Stromal cell of bone marrow (primary cell): Measurements from ENCODE around the gene OBSCN.
"Not testable (repeated sequence)": the region's sequence is repeated elsewhere in the genome, so short reads cannot be mapped to it uniquely, and the experiment has no call there.

Experiments used
- DNase-seq: peaks from one replicate; pipeline ENCODE4 v3.0.0-alpha.2; 2012; ENCODE audit warnings: low read depth

The OBSCN gene

DNA sequence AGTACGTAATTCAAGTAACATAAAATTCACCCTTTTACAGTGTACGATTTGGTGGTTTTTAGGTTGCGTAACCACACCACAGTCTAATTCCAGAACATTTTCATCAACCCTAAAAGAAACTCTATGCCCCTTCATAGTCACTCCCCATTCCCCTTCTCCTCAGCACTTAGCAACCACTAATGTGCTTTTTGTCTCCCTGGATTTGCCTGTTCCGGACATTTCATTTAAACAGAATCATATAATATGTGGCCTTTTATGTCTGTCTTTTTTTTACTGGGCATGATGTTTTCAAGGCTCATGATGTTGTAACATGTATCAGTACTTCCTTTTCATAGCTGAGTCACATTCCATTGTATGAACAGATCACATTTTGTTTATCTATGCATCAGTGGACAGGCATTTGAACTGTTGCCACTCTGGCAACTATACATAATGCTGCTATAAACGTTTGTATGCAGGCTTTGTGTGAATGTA is 20.8 kb downstream of the OBSCN start:
- peak; percentile 52 for DNase-seq

DNA sequence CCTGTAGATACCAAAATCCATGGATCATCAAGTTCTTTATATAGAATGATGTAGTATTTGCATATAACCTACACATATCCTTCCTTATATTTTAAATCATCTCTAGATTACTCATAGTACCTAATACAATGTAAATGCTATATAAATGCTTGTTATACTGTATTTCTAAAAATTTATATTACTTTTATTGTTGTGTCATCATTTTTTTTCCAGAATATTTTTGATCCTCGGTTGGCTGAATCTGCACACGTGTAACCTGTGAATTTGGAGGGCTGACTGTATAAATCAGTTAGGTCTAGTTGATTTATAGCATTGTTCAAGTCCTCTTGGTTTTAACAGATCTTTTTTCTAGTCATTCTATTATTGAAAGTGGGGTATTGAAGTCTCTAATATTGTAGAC is 23.3 kb downstream of the OBSCN start:
- DNase-seq, result no peak

DNA sequence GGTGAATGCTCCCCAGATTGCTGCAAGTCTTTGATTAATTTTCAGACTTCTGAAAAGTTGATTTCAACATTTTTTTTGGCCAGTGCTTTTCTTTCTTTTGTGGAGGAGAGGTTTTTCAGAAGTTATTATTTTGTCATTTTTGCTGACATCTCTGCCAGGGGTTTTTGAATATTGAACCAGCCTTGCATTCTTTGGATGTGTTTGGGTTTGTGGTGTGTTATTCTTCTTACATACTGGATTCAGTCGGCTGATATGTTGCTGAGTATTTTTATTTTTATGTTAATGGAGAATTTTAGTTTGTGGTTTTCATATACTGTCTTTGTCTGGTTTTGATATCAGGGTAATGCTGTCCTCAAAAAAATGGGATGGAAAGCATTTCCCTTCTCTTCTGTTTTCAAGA is 25.3 kb downstream of the OBSCN start:
- DNase-seq, result no peak

DNA sequence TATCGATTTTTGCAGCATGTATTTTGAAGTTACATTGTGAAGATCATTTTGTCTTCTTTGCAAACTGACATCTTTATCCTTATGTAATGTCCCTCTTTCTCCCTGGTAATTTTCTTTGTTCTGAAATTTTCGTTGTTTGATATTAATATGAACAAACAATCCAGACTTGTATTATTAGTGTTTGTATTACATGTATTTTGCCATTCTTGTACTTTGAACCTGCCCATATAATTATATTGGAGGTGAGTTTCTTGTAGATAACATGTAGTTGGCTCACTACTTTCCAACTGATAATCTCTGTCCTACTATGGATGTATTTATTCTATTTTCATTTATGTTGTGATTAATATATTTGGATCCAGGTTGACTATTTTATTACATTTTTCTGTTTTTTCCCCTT is 27.1 kb downstream of the OBSCN start:
- DNase-seq, result no peak

DNA sequence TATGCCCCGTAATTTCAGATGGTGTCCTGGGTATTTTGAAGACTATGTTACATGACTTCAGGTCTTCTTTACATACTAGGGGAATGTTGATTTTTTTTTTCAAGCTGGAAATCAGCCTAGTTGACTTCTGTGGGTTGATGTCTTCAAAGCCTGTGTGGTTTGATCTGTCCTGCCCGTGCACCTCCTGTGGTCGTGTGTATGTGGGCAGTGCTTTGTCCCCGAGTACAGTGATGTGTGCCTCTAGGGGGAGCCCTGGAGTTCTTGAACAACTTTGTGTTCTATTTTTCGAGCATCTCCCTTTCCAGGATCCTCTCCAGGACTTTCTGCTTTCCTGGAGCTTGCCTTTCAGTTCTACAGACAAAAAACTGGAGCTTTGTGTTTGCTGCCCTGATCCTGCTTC is 28.9 kb downstream of the OBSCN start:
- peak; percentile 8 for DNase-seq

DNA sequence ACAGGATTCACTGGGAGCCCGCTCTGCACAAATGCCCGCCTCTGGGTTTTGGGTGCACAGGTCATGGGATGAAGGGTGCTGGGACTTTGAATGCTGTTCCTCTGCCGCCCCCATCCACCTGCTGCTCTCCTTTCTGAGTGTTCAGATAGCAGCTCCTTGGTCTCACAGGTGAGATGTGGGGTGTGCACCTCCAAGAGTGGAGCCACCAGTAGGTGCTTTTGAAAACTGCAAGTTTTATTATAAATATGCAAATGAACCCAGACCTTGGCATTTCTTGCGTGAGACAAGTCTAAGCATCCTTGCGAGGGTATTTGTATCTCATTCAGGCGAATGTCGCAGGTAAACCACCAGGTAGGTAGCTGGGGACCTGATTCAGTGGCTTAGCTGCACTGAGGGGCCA is 30.2 kb downstream of the OBSCN start:
- no peak for DNase-seq

DNA sequence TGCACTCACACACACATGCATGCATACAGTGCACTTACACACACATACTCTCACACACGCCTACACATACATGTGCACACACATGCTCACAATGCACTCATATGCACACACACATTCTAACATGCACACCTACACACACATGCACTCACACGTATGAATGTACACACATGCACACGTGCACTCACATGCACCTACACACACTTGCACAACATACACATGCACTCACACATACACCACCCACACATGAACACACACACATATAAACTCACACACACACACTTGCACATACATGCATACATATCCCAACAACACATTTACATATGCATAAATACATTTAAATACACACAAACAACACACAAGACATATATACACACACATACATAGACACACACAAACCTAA is 30.6 kb downstream of the OBSCN start:
- DNase-seq, result no peak

DNA sequence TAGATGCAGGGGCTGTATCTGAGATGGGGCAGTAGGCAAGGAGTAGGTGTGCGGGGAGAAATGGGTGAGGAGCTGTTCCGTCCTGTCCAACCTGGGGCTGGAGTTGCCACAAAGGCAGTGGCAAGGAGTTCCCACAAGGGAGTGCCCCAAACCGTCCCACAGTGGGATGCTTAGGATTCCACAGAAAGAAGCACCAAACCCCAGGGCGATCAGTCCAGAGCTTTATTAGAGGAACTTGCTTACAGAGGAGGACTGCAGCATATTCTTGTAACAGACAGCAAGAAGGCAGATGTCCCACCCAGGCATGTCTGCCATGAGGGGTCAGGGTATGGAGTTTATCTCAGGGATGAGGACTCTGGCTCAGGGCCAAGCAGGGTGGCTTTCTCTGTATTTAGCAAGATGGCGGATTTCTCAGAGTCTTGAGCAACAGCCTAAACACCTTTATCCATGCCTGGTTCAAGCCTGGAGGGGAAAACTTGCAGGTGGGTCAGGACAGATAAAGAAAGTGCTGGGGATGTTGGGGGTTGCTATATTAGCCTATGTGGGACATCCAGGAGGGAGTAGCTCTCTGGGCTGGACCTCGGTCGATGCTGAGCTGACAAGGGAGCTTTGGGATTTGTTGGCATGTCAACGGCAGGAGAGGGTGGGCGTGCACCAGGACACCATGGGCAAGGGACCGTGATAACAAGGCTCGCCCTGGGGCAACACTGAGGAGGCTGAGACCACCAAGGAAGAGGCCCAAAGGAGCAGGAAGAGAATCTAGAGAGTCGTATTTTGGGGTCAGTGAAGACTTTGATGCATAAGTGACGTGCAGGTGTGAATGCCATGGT is 32.8 kb downstream of the OBSCN start:
- no peak for DNase-seq

DNA sequence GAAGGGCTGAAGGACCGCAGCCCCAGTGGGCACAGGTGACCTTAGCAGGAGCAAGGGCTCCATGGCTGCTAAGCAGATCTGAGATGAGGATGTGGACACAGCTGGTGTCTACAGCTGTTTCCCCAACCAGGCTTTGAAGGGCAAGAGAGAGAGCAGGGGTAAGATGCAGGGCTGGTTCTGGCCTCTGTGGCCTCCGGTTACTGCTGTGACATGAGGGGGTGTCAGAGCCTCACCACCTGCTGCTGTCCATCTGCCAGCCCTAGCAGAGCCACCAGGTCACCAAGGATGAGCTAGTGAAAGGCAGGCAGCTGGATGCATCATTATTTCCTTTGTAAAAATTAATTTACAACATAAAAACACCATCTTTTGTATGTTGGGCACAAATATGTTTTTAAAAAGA is 33.4 kb downstream of the OBSCN start:
- no peak for DNase-seq

DNA sequence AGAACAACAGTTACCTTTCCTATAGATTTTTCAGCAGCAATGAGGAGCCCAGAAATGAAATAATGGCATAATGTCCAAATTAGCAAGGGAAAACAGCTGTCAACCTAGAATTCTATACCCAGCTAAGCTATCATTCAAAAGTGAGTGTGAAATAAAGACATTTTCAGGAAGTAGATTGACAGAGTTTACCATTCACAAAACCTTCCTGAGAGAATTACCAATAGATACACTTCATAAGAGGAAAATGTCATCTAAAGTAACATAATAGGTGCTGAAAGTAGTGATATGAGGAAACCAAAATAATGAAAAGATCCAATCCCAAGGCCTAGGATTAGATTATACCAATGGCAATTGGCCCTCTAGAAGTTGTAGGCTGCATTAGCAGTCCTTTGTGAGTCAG is 34.6 kb downstream of the OBSCN start:
- DNase-seq, result no peak

DNA sequence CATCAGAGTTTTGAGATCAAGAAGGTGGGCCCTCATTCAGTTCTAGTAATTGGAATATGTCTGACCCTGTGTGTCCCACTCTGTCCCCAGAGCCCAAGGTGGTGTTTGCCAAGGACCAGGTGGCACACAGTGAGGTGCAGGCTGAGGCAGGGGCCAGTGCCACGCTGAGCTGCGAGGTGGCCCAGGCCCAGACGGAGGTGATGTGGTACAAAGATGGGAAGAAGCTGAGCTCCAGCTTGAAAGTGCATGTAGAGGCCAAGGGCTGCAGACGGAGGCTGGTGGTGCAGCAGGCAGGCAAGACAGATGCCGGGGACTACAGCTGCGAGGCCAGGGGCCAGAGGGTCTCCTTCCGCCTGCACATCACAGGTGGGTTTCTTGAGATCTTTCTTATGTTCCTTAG is 35.2 kb downstream of the OBSCN start:
- no peak for DNase-seq

DNA sequence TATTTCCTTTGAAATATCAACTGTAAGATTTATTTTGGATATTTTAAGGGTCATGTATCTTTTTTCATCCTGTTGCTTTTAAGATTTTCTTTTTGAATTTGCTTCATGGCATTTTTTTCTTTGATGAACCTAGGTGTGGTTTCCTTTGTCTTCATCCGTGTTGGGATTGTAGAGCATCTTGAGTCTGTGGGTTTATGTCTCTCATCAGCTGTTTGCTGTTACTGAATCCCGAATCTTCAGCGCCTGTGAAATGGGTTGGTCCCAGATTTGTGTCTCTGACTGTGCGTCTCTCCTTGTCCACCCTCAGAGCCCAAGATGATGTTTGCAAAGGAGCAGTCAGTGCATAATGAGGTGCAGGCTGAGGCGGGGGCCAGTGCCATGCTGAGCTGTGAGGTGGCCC is 36.1 kb downstream of the OBSCN start:
- not testable (repeated sequence) for DNase-seq

DNA sequence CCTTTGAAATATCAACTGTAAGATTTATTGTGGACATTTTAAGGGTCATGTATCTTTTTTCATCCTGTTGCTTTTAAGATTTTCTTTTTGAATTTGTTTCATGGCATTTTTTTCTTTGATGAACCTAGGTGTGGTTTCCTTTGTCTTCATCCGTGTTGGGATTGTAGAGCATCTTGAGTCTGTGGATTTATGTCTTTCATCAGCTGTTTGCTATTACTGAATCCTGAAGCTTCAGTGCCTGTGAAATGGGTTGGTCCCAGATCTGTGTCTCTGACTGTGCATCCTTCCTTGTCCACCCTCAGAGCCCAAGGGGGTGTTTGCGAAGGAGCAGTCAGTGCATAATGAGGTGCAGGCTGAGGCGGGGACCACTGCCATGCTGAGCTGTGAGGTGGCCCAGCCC is 37.3 kb downstream of the OBSCN start:
- no peak for DNase-seq

DNA sequence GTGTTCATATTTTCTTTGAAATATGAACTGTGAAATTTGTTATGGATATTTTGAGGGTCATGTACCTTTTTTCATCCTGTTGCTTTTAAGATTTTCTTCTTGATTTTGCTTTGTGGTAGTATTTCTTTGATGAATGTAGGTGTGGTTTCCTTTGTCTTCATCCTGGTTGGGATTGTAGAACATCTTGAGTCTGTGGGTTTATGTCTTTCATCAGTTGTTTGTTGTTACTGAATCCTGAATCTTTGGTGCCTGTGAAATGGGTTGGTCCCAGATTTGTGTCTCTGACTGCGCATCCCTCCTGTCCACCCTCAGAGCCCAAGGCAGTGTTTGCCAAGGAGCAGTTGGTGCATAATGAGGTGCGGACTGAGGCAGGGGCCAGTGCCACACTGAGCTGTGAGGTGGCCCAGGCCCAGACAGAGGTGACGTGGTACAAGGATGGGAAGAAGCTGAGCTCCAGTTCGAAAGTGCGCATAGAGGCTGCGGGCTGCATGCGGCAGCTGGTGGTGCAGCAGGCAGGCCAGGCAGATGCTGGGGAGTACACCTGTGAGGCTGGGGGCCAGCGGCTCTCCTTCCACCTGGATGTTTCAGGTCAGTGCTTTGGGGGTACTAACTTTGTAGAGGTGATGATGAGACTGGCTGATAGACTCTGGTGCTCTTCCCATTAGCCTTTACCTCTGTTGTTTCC is 38.5 kb downstream of the OBSCN start:
- DNase-seq, result no peak

DNA sequence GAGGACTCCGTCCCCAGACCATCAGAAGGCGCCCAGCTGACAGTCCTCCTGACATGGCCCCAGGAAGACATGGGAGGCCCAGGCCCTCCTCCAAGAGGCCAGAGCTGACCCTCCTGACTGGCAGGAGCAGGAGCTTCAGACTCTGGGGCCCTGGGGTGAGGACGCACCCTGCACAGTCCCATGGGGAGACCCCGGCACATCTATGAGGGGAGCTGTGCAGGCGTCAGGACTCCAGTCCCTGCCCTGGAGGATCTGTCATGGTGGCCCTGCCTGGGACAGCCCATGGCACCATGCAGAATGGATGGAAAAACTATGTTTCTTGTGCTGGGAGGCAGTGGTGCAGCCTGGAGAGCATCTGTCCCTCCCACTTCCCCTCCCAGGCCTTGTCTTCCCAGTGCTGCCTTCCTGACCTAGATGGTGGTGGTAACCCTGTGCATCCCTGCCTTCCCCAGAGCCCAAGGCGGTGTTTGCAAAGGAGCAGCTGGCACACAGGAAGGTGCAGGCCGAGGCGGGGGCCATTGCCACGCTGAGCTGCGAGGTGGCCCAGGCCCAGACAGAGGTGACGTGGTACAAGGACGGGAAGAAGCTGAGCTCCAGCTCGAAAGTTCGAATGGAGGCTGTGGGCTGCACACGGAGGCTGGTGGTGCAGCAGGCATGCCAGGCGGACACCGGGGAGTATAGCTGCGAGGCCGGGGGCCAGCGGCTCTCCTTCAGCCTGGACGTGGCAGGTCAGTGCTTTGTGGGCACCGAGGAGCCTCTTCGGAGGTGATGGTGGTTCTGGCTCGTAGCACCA is 41.9 kb downstream of the OBSCN start:
- no peak for DNase-seq

DNA sequence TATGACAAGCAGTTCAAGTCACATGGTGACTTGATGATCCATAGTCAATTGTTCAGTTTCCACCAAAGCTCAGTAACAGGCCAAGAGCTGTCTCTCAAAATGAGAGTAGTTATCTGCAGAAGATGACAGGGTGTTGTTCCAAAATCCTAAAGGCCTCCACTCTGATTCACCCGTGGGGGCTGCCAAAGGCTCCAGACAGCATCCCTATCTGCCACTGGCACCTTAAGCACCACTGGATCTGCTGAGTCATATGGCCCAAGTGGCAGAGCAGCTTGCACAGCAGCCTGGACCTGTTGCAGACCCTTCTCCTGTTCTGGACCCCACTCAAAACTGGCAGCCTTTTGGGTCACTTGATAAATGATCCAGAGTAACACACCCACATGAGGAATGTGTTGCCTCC is 44.6 kb downstream of the OBSCN start:
- not testable (repeated sequence) for DNase-seq

DNA sequence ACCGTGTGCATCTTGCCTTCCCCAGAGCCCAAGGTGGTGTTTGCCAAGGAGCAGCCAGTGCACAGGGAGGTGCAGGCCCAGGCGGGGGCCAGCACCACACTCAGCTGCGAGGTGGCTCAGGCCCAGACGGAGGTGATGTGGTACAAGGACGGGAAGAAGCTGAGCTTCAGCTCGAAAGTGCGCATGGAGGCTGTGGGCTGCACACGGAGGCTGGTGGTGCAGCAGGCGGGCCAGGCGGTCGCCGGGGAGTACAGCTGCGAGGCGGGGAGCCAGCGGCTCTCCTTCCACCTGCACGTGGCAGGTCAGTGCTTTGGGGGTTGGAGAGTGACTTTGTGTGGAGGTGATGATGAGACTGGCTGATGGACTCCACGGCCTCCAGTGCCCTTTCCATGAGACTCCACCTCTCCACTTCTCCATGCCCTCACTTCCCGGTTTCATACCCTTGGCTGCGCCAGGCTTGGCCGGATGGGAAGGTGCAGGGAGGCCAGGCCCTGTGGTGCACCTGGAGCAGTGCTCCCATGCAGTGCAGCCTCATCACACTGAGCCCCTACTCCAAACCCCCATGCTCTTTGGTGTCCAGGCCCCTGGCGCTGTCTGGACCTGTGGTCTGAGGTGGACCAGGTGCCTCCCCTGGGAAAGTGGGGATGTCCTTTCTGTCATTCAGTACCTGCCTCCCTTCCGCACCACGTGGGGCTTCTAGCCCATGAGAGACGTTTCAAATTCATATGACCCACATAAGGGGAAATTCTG is 49.0 kb downstream of the OBSCN start:
- no peak for DNase-seq

DNA sequence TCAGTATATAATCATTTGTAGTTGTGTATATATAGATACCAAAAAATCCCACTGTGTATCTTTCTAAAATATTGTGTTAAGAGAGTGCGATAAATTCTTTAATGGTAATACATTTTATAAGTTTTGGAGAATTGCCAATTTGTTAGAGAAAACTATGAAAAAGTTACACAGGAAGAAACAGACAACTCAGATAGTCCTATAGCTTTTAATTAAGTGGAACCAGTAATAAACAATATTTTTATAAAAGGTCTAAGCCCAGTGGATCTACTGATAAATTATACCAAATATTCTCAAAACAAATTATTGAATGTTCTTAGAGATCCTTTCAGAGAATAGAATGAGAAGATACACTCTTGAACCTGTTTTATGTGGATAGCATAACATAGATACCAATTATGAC is 50.6 kb downstream of the OBSCN start:
- no peak for DNase-seq

DNA sequence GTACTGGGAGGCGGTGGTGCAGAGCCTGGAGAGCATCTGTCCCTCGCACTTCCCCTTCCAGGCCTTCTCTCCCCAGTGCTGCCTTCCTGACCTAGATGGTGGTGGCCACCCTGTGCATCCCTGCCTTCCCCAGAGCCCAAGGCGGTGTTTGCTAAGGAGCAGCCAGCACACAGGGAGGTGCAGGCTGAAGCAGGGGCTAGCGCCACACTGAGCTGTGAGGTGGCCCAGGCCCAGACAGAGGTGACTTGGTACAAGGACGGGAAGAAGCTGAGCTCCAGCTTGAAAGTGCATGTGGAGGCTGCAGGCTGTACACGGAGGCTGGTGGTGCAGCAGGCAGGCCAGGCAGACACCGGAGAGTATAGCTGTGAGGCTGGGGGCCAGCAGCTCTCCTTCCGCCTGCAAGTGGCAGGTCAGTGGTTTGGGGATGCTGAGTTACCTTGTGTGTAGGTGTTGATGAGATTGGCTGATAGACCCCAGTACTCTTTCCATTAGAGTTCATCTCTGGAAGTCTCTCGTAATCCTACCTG is 51.6 kb downstream of the OBSCN start:
- no peak for DNase-seq

DNA sequence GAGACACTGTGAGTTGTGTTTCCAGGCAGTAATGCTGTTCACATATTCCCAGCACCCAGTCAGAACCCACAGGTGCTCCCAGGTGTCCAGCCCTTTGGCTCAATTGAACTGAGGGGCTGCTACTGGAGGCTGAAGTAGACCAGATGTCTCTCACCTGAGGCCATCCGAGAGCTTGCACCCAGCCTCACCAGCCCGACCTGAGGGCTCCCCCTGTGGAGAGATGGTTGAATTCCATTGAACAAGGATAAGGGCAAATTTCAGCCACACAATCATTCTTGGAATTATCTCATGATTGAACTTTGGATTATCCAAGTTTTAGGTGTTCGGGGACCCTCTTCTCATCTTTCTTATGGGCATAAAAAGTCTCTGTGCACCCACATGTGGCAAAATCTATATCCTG is 52.1 kb downstream of the OBSCN start:
- no peak for DNase-seq

DNA sequence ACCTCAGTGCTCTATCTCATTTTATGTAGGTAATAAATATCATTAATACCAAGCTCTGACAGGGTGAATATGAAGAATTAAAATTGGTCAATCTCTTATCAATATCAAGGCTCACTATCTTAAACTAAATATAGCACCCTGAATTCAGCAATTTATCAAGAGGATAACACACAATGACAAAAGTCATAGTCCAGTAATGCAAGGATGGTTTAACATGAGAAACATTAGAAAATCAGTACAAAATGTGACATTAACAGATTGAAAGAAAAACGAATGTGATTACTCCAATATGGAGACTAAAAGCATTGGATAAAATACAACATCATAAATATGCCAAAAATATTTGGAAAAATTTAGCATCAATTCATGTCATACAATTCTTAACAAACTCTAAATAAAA is 53.9 kb downstream of the OBSCN start:
- no peak for DNase-seq

DNA sequence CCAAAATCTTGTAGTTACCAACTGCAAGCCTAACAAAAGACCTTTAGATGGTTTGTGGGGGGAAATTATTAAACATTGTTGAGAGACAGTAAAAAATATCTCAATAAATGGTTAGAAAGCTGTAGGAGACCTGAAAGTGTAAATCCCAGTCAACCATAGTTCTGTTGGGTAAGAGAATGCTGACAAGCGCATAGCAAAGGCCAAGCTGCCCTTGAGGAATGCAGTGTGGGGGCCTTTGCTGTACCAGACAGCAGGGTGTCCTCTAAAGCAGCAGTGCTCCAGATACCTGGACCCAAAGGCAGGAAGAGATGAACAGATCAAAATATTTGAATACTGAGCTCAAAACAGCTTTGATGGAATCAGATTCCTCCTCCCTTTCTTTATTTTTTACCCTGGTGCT is 54.6 kb downstream of the OBSCN start:
- DNase-seq, result no peak
